Common myeloid progenitor, CD34-positive (primary cell): ENCODE data around the gene LMO7.

Experiments used
- CTCF ChIA-PET: fragments of 350-600 bp; sonication (Branson Sonifier 250); formaldehyde crosslinking; loops from one replicate; lab custom pipeline; 2021; ENCODE audit warnings: antibody characterized with exemption; lab: Charles Lee
- POLR2A ChIA-PET: fragments of 350-600 bp; sonication (Branson Sonifier 250); formaldehyde crosslinking; loops from one replicate; lab custom pipeline; 2021; ENCODE audit warnings: antibody characterized with exemption; lab: Charles Lee
- DNase-seq, 3 donors: peaks; one replicate each; pipeline versions ENCODE4 v3.0.0 to v3.0.0-alpha.2; 2013
- H3K27ac ChIP-seq, 2 experiments: 1 replicate in 1 of 2; 2 replicates in 1 of 2; pipeline ENCODE4 v1.7.0; 2013; ENCODE audit warnings: inconsistent platforms in 2 of 2, low read length in 2 of 2, mild to moderate bottlenecking in 2 of 2, low read depth in 1 of 2, moderate library complexity in 1 of 2; ENCODE audit not compliant: severe bottlenecking in 2 of 2, insufficient read depth in 1 of 2, poor library complexity in 1 of 2
- H3K27me3 ChIP-seq, 5 experiments: replicated peaks in 2 of 5; 1 replicate in 3 of 5; 2 replicates in 2 of 5; pipeline versions ENCODE4 v1.6.1 to v1.7.0; 2013; ENCODE audit warnings: low read length in 4 of 5, mild to moderate bottlenecking in 2 of 5, moderate library complexity in 2 of 5, inconsistent platforms in 1 of 5; ENCODE audit not compliant: insufficient read depth in 5 of 5, control insufficient read depth in 4 of 5
- H3K36me3 ChIP-seq, 4 experiments: 1 replicate in 2 of 4; 2 replicates in 2 of 4; pipeline versions ENCODE4 v1.6.1 to v1.7.0; 2013; ENCODE audit warnings: low read length in 3 of 4, control low read depth in 1 of 4, mild to moderate bottlenecking in 1 of 4; ENCODE audit not compliant: control insufficient read depth in 4 of 4, insufficient read depth in 4 of 4
- H3K4me1 ChIP-seq, 4 experiments: 1 replicate in 3 of 4; 2 replicates in 1 of 4; pipeline versions ENCODE4 v1.6.1 to v1.7.1; 2013; ENCODE audit warnings: low read length in 3 of 4, mild to moderate bottlenecking in 3 of 4, control low read depth in 1 of 4, inconsistent platforms in 1 of 4, moderate library complexity in 1 of 4; ENCODE audit not compliant: control insufficient read depth in 4 of 4, insufficient read depth in 4 of 4; ENCODE audit errors: control extremely low read depth in 1 of 4
- H3K4me3 ChIP-seq, 7 experiments: 1 replicate in 4 of 7; 2 replicates in 3 of 7; pipeline versions ENCODE4 v1.5.1 to v1.7.0; 2013; ENCODE audit warnings: mild to moderate bottlenecking in 7 of 7, low read length in 6 of 7, moderate library complexity in 6 of 7, inconsistent platforms in 2 of 7, low read depth in 2 of 7, control low read depth in 1 of 7; ENCODE audit not compliant: insufficient read depth in 4 of 7, control insufficient read depth in 1 of 7; ENCODE audit errors: extremely low read depth in 1 of 7
- H3K9me3 ChIP-seq, 5 experiments: 1 replicate in 4 of 5; 2 replicates in 1 of 5; pipeline versions ENCODE4 v1.6.1 to v1.7.1; 2013; ENCODE audit warnings: low read length in 4 of 5, mild to moderate bottlenecking in 2 of 5, inconsistent platforms in 1 of 5, low read depth in 1 of 5, moderate library complexity in 1 of 5; ENCODE audit not compliant: control insufficient read depth in 4 of 5, insufficient read depth in 2 of 5; ENCODE audit errors: control extremely low read depth in 1 of 5
- WGBS: methylation state at CpG from one replicate; pipeline ENCODE4 v1.1.5; 2013; ENCODE audit not compliant: insufficient coverage; 5-methylcytosine and 5-hydroxymethylcytosine counted together

The LMO7 gene

DNA sequence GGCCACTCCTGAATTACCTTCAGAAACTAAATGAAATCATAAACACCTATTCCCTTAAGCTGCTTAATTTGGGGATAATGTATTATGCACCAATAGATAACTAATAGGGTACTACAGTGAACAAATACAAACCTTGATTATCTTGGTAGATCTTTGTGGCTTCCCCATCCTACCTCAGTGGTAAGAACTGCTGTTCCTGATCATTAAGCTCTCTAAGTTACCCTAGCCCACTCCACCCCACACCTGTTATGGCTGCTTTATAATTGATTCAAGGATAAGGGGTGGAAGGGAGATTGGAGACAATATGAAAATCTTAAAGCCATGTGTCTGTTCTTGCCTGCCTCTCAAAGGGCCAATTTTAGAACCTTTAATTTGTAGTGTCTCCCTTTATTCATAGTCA is 121.2 kb downstream of the LMO7 start:
- H3K27ac ChIP-seq, result no peak overlapping the region
- POLR2A ChIA-PET, result no interaction called here

DNA sequence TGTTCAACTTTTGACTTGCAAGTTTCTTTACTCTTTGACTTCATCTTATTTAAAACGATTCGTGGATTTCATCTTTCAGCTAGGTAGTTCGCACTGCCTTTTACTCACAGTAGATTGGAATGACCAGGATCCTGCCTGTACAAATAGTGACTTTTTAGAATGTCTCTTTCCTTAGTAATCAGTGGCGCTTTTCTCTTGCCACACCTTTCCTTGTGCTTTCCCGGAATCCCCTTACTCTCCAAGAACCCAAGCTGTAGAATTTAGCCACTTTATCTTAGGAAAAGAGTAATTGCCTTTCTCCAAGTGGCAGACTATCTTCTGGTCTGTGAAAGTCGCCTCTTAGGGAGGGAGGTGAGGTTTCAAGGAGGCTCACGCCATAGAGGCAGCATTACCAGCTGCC is 123.4 kb downstream of the LMO7 start:
- DNase-seq, result no peak
- ChIA-PET CTCF (interaction anchor here (0.7 to 2.8 kb wide), 2 partner anchors 64 to 981 kb away, joined by 3 to 9 read pairs; no protein-coding TSS in a partner anchor), POLR2A (no interaction called here)
- 98% methylated on average over 6 of the region's 7 CpGs for WGBS
- no peak overlapping the region for H3K27ac ChIP-seq
- H3K27me3 ChIP-seq, result no peaks in the 10 kb centered on the region
- no peak overlapping the region for H3K4me3 ChIP-seq
- peaks cover 0 to 23% (median 5%) of the 10 kb centered on the region in 4 experiments for H3K4me1 ChIP-seq
- peaks cover 0 to 5% (median 0%) of the 10 kb centered on the region in 5 experiments for H3K9me3 ChIP-seq
- H3K36me3 ChIP-seq, result no peaks in the 10 kb centered on the region

More for the DNA sequence above, 121.2 kb downstream of the LMO7 start:
- no peak overlapping the region for H3K4me3 ChIP-seq
- CTCF ChIA-PET, result interaction anchor here (1.4 kb wide), 1 partner anchor 9 kb away, joined by 3 read pairs; no protein-coding TSS in a partner anchor
- no peaks in the 10 kb centered on the region for H3K27me3 ChIP-seq
- no peak for DNase-seq
- H3K4me1 ChIP-seq, result peaks cover 0 to 10% (median 5%) of the 10 kb centered on the region in 4 experiments
- H3K36me3 ChIP-seq, result no peaks in the 10 kb centered on the region
- H3K9me3 ChIP-seq, result peaks cover 0 to 11% (median 3%) of the 10 kb centered on the region in 5 experiments

DNA sequence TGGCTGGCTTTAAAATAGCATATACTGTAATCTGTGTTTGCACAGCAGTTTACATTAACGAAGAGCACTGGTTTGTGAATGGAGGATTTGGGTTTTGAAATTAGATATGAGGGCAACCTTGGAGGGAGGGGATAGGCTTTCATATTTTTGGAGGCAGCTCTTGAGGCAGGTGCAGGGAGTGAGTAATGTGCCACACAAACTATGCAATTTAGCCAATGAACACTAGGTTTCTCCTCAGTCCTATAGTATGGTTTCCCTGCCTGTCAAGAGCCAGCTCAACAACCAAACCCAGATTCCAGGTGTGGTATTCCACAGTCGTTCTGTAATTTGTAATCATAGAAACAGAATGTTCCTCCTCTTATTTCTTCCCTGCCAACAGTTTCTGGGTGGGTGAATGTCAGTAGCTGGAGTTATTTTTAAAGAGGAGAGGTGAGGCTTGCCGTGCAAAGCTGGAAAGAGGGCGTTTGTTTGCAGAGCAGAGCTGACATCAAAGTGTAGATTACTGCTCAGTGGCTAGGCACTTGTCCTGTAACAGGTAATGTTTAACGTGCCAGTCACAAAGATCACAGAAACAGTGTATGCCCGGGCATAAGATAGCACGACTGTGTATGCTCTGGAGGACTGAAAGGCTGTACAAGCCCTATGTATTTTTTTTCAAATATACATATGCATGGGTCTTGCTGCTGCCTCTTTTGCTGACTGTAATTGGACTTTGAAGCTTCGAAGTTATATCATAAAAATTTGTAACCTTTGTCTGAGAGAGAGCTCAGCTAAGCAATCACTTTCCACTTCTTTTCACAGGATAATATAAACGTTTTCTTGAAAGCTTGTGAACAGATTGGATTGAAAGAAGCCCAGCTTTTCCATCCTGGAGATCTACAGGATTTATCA is 124.2 kb downstream of the LMO7 start:
- DNase-seq, result peak; percentile 31 to 70 (median 62)
- peaks cover 0 to 23% (median 5%) of the 10 kb centered on the region in 4 experiments for H3K4me1 ChIP-seq
- peak overlapping the region in 4 of 7 experiments; percentile 48 to 74 (median 63) for H3K4me3 ChIP-seq
- H3K36me3 ChIP-seq, result no peaks in the 10 kb centered on the region
- H3K27ac ChIP-seq, result peak overlapping the region; percentile 81 to 91
- ChIA-PET CTCF (interaction anchor here (1.0 to 2.8 kb wide), 6 partner anchors 17 to 126 kb away, joined by 3 to 9 read pairs (median 3); no protein-coding TSS in a partner anchor), POLR2A (no interaction called here)
- H3K9me3 ChIP-seq, result no peaks in the 10 kb centered on the region
- 31% methylated on average over 4 of the region's 9 CpGs for WGBS
- H3K27me3 ChIP-seq, result no peaks in the 10 kb centered on the region

DNA sequence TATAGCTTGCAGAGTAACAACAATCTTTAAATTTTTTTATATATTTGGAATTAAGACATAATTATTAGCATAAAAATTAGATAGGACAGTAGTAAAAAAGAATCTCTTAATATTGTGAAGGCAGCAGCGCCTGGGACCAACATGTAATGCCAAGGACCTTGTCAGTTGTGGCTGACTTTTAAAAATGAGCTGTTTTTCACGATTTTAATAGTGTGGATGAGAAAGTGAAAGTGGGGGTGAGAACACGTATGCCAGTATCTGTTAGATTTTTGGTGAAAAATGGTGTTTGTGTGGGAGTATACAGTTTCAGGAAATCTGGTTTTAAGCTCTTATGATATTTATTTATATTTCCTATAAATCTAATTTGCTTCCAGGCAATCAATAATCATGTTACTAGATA is 125.2 kb downstream of the LMO7 start:
- ChIA-PET POLR2A (interaction anchor here (1.0 kb wide), 1 partner anchor 27 kb away, joined by 3 read pairs; no protein-coding TSS in a partner anchor), CTCF (interaction anchor here (0.9 to 2.8 kb wide), 8 partner anchors 16 to 720 kb away, joined by 3 to 9 read pairs (median 3); no protein-coding TSS in a partner anchor)
- Histone ChIP-seq H3K36me3 (no peaks in the 10 kb centered on the region), H3K9me3 (no peaks in the 10 kb centered on the region), H3K27ac (peak overlapping the region; percentile 81 to 91), H3K27me3 (no peaks in the 10 kb centered on the region), H3K4me3 (peak overlapping the region in 5 of 7 experiments; percentile 33 to 74 (median 48)), H3K4me1 (peaks cover 0 to 23% (median 5%) of the 10 kb centered on the region in 4 experiments)
- peak; percentile 31 to 71 (median 65) for DNase-seq
- WGBS, result 6% methylated on average over 2 of the region's 3 CpGs

DNA sequence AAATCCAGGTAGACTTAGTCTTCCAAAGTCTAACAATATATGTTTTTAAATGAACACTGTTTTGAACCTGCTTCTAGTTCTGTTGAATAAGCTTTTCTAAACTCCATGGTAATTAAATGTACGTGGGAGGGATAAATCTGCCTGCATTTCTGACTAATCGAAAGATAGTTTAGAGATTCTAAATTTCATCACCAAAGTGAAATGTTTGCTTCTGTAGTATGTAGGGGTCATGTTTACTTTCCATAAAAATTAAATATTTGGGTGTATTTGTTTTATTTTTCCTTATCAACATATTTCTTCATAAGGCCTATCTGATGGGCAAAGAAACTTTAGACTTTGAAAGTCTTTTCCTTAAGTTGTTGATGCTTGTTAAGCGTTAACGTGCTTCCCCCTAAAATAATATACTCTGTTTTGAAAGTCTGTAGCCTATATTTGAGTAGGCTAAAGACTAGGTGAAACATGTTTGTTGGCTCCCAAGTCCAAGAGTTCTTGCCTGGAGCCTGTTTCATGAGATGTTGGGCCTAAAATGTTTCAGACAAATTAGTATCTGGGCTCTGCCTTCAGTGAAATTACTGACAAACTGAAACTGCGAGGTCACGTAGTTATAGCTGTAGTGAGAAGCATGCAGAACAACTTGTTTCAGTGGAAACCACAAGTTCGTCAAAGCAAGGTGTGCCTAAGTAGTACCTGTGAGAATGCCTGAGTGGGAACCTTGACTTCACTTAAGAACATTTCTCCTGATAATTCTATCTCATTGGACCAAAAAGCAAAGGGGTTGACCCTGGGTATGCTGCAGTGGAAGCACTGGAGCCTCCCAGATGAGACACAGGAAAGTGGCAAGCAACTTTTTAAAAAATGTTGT is 126.2 kb downstream of the LMO7 start:
- no peaks in the 10 kb centered on the region for H3K9me3 ChIP-seq
- peak overlapping the region in 5 of 7 experiments; percentile 39 to 74 (median 63) for H3K4me3 ChIP-seq
- CTCF ChIA-PET, result interaction anchor here (0.9 to 1.4 kb wide), 5 partner anchors 15 to 719 kb away, joined by 3 to 4 read pairs (median 3); no protein-coding TSS in a partner anchor
- DNase-seq, result peak; percentile 29 to 64 (median 48)
- H3K36me3 ChIP-seq, result no peaks in the 10 kb centered on the region
- H3K4me1 ChIP-seq, result peaks cover 0 to 23% (median 5%) of the 10 kb centered on the region in 4 experiments
- WGBS, result 20% methylated on average over 3 of the region's 7 CpGs
- H3K27ac ChIP-seq, result peak overlapping the region; percentile 81 to 91
- H3K27me3 ChIP-seq, result no peaks in the 10 kb centered on the region
- POLR2A ChIA-PET, result interaction anchor here (1.0 kb wide), 1 partner anchor 26 kb away, joined by 3 read pairs; no protein-coding TSS in a partner anchor

DNA sequence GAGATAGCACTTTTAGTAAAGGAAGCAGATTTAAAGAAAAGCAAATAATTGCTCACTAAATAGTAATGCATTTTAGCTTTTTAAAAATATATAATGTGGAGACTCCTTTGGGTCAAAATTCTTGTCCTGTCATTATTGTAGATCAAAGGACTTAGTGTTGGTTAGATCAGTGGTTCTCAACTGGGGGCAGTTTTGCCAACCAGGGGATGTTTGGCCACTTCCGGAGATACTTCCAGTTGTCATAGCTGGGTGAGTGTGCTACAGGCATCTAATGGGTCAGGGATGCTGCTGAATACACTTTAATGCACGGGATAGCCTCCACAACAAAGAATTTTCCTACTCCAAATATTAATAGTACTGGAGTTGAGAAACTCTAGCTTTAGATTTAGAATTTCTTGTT is 126.8 kb downstream of the LMO7 start:
- Histone ChIP-seq H3K4me3 (peak overlapping the region in 4 of 7 experiments; percentile 48 to 74 (median 68)), H3K9me3 (no peaks in the 10 kb centered on the region), H3K4me1 (peaks cover 0 to 23% (median 5%) of the 10 kb centered on the region in 4 experiments), H3K36me3 (no peaks in the 10 kb centered on the region), H3K27ac (peak overlapping the region; percentile 81 to 91), H3K27me3 (no peaks in the 10 kb centered on the region)
- WGBS, result no CpG with 5 or more reads among the region's 2 CpGs
- ChIA-PET CTCF (interaction anchor here (1.3 kb wide), 1 partner anchor 20 kb away, joined by 3 read pairs; no protein-coding TSS in a partner anchor), POLR2A (no interaction called here)
- no peak for DNase-seq
